PC-9 (cell line): ENCODE data around the gene GPR143.

Experiments
- EZH2 ChIP-seq: fragments of 200-600 bp; sonication (generic); IDR thresholded peaks from 2 replicates; pipeline ENCODE4 v1.8.0; 2017; ENCODE audit warnings: antibody characterized with exemption, low read depth
- TF ChIP-seq, protein P1 (sequence below): fragments of 200-600 bp; sonication (generic); conservative IDR thresholded peaks from 2 replicates; pipeline ENCODE4 v1.6.1; 2017; ENCODE audit warnings: mixed run types, antibody characterized with exemption, mild to moderate bottlenecking, moderate library complexity

DNA sequence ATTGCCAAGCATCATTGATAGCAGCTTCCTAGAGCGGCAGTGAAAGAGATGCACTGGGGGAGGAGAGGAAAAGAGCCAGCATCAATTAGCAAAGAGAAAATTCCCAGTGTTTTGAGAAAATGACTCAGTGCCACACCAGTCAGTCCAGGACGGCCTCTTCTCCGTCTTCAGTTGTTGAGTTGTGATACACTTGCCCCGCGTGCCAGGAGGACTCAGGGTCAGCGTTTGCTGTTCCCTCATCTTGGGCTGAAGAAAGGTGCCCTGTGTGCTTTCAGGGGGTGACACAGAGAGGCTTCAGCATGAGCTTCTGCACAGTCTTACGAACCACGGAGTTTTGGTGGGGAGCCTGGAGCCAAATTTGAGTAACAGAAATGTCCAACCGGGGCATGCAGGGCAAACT is 82.3 kb downstream of the GPR143 start:
- TF ChIP-seq, protein P1, sequence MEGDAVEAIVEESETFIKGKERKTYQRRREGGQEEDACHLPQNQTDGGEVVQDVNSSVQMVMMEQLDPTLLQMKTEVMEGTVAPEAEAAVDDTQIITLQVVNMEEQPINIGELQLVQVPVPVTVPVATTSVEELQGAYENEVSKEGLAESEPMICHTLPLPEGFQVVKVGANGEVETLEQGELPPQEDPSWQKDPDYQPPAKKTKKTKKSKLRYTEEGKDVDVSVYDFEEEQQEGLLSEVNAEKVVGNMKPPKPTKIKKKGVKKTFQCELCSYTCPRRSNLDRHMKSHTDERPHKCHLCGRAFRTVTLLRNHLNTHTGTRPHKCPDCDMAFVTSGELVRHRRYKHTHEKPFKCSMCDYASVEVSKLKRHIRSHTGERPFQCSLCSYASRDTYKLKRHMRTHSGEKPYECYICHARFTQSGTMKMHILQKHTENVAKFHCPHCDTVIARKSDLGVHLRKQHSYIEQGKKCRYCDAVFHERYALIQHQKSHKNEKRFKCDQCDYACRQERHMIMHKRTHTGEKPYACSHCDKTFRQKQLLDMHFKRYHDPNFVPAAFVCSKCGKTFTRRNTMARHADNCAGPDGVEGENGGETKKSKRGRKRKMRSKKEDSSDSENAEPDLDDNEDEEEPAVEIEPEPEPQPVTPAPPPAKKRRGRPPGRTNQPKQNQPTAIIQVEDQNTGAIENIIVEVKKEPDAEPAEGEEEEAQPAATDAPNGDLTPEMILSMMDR = no peak
- TF ChIP-seq EZH2 = no peak
